HG03439 (cell line): ENCODE measurements around the gene CHST1.

ENCODE experiments used
- ATAC-seq: cut with Tn5 transposase; IDR thresholded peaks from one replicate; pipeline ENCODE4 v1.9.1; 2021; ENCODE audit warnings: mild to moderate bottlenecking, moderate library complexity; ENCODE audit not compliant: unreplicated experiment

Gene CHST1

GRCh38 chr11:45609337-45609736 is 56.1 kb downstream of the CHST1 start:
- no peak for ATAC-seq

- ATAC-seq: no peak
Observed at GRCh38 chr11:45607995-45608394, 57.4 kb downstream of the CHST1 start.

- ATAC-seq: no peak
Observed at GRCh38 chr11:45606514-45607281, 58.7 kb downstream of the CHST1 start.

- no peak for ATAC-seq
Observed at GRCh38 chr11:45605051-45605450, 60.4 kb downstream of the CHST1 start.

- ATAC-seq: no peak
Observed at GRCh38 chr11:45603946-45604682, 61.3 kb downstream of the CHST1 start.

GRCh38 chr11:45599161-45599943 is 66.1 kb downstream of the CHST1 start:
- ATAC-seq: no peak
